ENCODE measurements around the gene TEX53. TPM values are rescaled to one million over a fixed set of nuclear protein-coding genes. Genes with fewer than 3 reads are reported as not detected.

The TEX53 gene
- polyA plus RNA-seq, 1 donor from 2014 or later, result not detected

- TF ChIP-seq TAF1 (IDR thresholded peaks at IDR 0.05; ENCODE audit: low read depth), result no peak
- no peak for TF ChIP-seq EZH2 (IDR thresholded peaks at IDR 0.05; ENCODE audit: borderline replicate concordance, insufficient read depth, low read length, poor library complexity, severe bottlenecking)
- no peak for TF ChIP-seq SMC3 (conservative IDR thresholded peaks at IDR 0.05; ENCODE audit: poor library complexity)
- Histone ChIP-seq H3K27ac (ENCODE audit: low read length) (no peak overlapping the region), H3K9me3 (ENCODE audit: low read length) (no peaks in the 10 kb centered on the region), H3K4me2 (ENCODE audit: low read length) (no peak overlapping the region), H3F3A (ENCODE audit: insufficient read depth, low read length, poor library complexity, severe bottlenecking) (no peaks in the 10 kb centered on the region), H3K79me2 (replicated peaks; ENCODE audit: insufficient read depth, low read length) (no peaks in the 10 kb centered on the region), H3K4me3 (ENCODE audit: low read length) (no peak overlapping the region), H2AFZ (ENCODE audit: low read depth, low read length) (no peak overlapping the region), H3K36me3 (ENCODE audit: insufficient read depth, low read length) (peaks cover 8% of the 10 kb centered on the region), H3K9me2 (ENCODE audit: insufficient read depth, low read length) (no peaks in the 10 kb centered on the region), H3K27me3 (ENCODE audit: insufficient read depth, low read depth, low read length) (no peaks in the 10 kb centered on the region), H3K9ac (ENCODE audit: low read length) (no peak overlapping the region), H4K20me1 (ENCODE audit: insufficient read depth) (no peaks in the 10 kb centered on the region)
Measured at GRCh38 chr9:114627553-114627952, 30.1 kb downstream of the TEX53 start.

- Histone ChIP-seq H3F3A (ENCODE audit: insufficient read depth, low read length, poor library complexity, severe bottlenecking) (no peaks in the 10 kb centered on the region), H3K27ac (ENCODE audit: low read length) (no peak overlapping the region), H3K27me3 (ENCODE audit: insufficient read depth, low read depth, low read length) (no peaks in the 10 kb centered on the region), H2AFZ (ENCODE audit: low read depth, low read length) (no peak overlapping the region), H3K4me3 (ENCODE audit: low read length) (no peak overlapping the region), H3K9me3 (ENCODE audit: low read length) (no peaks in the 10 kb centered on the region), H3K4me2 (ENCODE audit: low read length) (no peak overlapping the region), H4K20me1 (ENCODE audit: insufficient read depth) (no peaks in the 10 kb centered on the region), H3K9me2 (ENCODE audit: insufficient read depth, low read length) (no peaks in the 10 kb centered on the region), H3K36me3 (ENCODE audit: insufficient read depth, low read length) (peaks cover 8% of the 10 kb centered on the region), H3K9ac (ENCODE audit: low read length) (no peak overlapping the region), H3K79me2 (replicated peaks; ENCODE audit: insufficient read depth, low read length) (no peaks in the 10 kb centered on the region)
- TF ChIP-seq MXI1 (conservative IDR thresholded peaks at IDR 0.05; ENCODE audit: poor library complexity, severe bottlenecking), result no peak
- TF ChIP-seq POLR2AphosphoS5 (IDR thresholded peaks at IDR 0.05), result no peak
- TF ChIP-seq EP300 (conservative IDR thresholded peaks at IDR 0.05; ENCODE audit: poor library complexity, severe bottlenecking), result no peak
Measured at GRCh38 chr9:114626415-114627020, 31.1 kb downstream of the TEX53 start.

GRCh38 chr9:114624677-114625076 lies 32.9 kb downstream of the TEX53 start:
- Histone ChIP-seq H3K27ac (ENCODE audit: low read length) (no peak overlapping the region), H3K27me3 (ENCODE audit: insufficient read depth, low read depth, low read length) (no peaks in the 10 kb centered on the region), H4K20me1 (ENCODE audit: insufficient read depth) (no peaks in the 10 kb centered on the region), H3K79me2 (replicated peaks; ENCODE audit: insufficient read depth, low read length) (no peaks in the 10 kb centered on the region), H3K4me2 (ENCODE audit: low read length) (no peak overlapping the region), H3K4me3 (ENCODE audit: low read length) (no peak overlapping the region), H2AFZ (ENCODE audit: low read depth, low read length) (no peak overlapping the region), H3K36me3 (ENCODE audit: insufficient read depth, low read length) (peaks cover 8% of the 10 kb centered on the region), H3K9ac (ENCODE audit: low read length) (no peak overlapping the region), H3K9me3 (ENCODE audit: low read length) (no peaks in the 10 kb centered on the region), H3K9me2 (ENCODE audit: insufficient read depth, low read length) (no peaks in the 10 kb centered on the region), H3F3A (ENCODE audit: insufficient read depth, low read length, poor library complexity, severe bottlenecking) (no peaks in the 10 kb centered on the region)
- TF ChIP-seq POLR2AphosphoS5 (IDR thresholded peaks at IDR 0.05) (no peak), CTCF (IDR thresholded peaks at IDR 0.05; ENCODE audit: poor library complexity, severe bottlenecking) (no peak), MXI1 (conservative IDR thresholded peaks at IDR 0.05; ENCODE audit: poor library complexity, severe bottlenecking) (no peak), TAF1 (IDR thresholded peaks at IDR 0.05; ENCODE audit: low read depth) (no peak)
